Measurements from ENCODE around the gene RNF149. TPM values are rescaled to one million over a fixed set of nuclear protein-coding genes. Genes with fewer than 3 reads are reported as not detected.
"Not testable (repeated sequence)": the region's sequence is repeated elsewhere in the genome, so short reads cannot be mapped to it uniquely, and the experiment has no call there.

RNF149 gene
- total RNA-seq, 6 donors from 2014 or later = 104 to 202 (median 158) TPM

DNA sequence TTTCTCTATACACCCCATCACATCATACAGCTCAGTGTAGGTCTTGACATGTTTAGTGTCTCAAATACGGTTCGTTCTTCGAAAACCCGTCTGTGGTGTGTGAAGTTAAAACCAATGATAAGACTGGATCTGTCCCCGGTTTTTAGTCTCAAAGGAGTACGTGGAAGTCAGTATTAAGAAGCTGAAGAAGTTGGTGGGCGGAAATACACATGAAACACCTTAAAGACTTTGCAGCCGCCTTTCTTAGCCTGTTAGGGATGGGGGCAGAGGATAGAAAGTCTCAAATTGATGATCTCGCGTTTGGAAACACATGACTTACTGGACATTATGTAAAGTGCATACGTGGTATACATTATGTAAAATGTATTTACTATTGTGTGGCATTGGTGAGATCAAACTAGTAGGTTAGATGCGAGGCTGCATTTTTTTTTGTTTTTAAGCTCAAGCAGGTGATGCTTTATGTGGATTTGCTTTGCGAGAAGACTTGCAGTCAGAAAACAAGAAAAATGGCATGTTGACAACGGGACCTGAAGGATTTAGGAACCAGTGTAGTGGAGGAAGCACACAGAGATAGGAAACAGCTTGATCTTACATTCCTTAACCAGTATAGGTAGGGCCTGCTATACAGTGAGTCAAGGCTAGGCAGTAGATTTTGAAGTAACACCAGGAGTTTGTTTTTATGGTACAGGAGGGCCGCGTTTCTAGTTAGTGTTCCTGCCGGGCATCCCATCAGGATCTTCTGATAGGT, 54.6 kb downstream of the RNF149 start:
- TF ChIP-seq POLR2AphosphoS5 (IDR thresholded peaks at IDR 0.05) (no peak), EP300 (IDR thresholded peaks at IDR 0.05) (no peak), POLR2A (IDR thresholded peaks at IDR 0.05) (no peak)
- TF ChIP-seq, protein P1, sequence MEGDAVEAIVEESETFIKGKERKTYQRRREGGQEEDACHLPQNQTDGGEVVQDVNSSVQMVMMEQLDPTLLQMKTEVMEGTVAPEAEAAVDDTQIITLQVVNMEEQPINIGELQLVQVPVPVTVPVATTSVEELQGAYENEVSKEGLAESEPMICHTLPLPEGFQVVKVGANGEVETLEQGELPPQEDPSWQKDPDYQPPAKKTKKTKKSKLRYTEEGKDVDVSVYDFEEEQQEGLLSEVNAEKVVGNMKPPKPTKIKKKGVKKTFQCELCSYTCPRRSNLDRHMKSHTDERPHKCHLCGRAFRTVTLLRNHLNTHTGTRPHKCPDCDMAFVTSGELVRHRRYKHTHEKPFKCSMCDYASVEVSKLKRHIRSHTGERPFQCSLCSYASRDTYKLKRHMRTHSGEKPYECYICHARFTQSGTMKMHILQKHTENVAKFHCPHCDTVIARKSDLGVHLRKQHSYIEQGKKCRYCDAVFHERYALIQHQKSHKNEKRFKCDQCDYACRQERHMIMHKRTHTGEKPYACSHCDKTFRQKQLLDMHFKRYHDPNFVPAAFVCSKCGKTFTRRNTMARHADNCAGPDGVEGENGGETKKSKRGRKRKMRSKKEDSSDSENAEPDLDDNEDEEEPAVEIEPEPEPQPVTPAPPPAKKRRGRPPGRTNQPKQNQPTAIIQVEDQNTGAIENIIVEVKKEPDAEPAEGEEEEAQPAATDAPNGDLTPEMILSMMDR (IDR thresholded peaks at IDR 0.05) = no peak
- H3K36me3 ChIP-seq = peaks cover 0 to 17% (median under 1%) of the 10 kb centered on the region in 4 donors
- ATAC-seq (ENCODE audit: low FRiP score in 2 of 2) = no peak
- peak overlapping the region; percentile 77 to 95 (median 85) for H3K4me3 ChIP-seq
- no peaks in the 10 kb centered on the region for H3K27me3 ChIP-seq
- peak overlapping the region in 3 of 4 donors; percentile 93 to 99 (median 97) for H3K27ac ChIP-seq
- 25 to 28% methylated on average over 17 of the region's 17 CpGs for WGBS, 2 donors
- DNase-seq = no peak
- H3K4me1 ChIP-seq = peaks cover 26 to 38% (median 34%) of the 10 kb centered on the region in 4 donors
- no peaks in the 10 kb centered on the region for H3K9me3 ChIP-seq

DNA sequence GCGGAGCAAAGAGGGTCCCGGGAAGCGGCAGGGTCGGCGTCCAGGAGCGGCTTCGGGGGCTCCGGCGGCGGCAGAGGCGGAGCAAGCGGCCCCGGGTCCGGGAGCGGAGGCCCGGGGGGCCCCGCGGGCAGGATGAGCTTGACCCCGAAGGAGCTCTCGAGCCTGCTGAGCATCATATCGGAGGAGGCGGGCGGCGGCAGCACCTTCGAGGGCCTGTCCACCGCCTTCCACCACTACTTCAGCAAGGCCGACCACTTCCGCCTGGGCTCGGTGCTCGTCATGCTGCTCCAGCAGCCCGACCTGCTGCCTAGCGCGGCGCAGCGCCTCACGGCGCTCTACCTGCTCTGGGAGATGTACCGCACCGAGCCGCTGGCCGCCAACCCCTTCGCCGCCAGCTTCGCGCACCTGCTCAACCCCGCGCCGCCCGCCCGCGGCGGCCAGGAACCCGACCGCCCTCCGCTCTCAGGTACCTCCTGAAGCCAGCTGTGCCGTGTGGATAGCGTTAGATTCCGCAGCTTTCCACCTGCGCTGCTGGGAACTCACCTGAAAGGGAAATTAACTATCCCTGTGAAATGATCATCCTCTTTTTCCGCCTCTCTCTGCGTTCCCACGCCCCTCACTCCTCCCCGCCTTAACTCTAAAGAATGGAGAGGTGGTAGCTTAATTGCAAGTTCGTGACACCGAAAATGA, 55.3 kb downstream of the RNF149 start:
- ATAC-seq (ENCODE audit: low FRiP score in 2 of 2) (peak; percentile 81 to 82), DNase-seq (peak; percentile 79 to 94)
- Histone ChIP-seq H3K27me3 (no peaks in the 10 kb centered on the region), H3K4me1 (peaks cover 26 to 38% (median 34%) of the 10 kb centered on the region in 4 donors), H3K4me3 (peak overlapping the region; percentile 77 to 95 (median 85)), H3K36me3 (peaks cover 0 to 12% (median 0%) of the 10 kb centered on the region in 4 donors), H3K27ac (peak overlapping the region; percentile 93 to 99 (median 97)), H3K9me3 (no peaks in the 10 kb centered on the region)
- WGBS, 2 donors = 1% methylated on average over 24 to 33 of the region's 65 CpGs
- TF ChIP-seq POLR2A (IDR thresholded peaks at IDR 0.05) = peak in 1 of 4 donors; percentile 45
- no peak for TF ChIP-seq EP300 (IDR thresholded peaks at IDR 0.05)
- TF ChIP-seq, protein P1 (IDR thresholded peaks at IDR 0.05) = peak in 1 of 6 experiments; percentile 22
- no peak for TF ChIP-seq POLR2AphosphoS5 (IDR thresholded peaks at IDR 0.05)

DNA sequence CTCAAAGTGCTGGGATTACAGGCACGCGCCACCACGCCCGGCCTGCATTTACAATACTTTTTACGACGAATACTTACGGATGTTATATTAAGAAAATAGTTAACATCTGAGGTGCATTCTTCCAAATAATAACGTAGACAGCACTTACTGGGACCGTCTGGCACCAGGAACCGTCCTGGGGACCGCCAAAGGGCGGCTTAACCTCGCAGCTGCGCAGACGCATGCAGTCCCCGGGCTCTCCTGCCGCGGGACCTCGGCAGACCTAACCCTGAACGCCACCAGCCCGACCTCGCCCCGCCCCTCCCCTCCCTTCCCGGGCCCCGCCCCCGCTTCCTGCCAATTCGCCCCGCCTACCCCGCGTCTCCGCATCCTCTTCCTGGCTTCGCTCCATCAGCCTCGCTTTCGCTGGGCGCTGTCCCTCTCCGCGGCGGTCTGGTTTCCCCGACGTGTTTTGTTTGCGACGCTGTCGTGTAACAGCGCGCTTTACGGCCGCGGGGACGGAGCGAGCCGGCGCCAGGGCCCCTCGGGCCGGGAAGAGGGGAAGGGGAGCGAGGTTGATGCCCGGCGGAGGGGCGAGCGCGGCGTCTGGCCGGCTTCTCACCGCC, 56.0 kb downstream of the RNF149 start, which contains the start of gene CNOT11:
Gene CNOT11 (plus strand): TSS at position 479 of the 605 bp plus-strand sequence. CDS start 79 bp downstream, at position 558.
- Histone ChIP-seq H3K4me1 (peaks cover 26 to 38% (median 34%) of the 10 kb centered on the region in 4 donors), H3K9me3 (no peaks in the 10 kb centered on the region), H3K27ac (peak within 1 kb of the TSS; percentile 93 to 99 (median 97)), H3K4me3 (peak within 1 kb of the TSS; percentile 77 to 95 (median 85)), H3K27me3 (no peaks in the 10 kb centered on the region), H3K36me3 (peaks cover 0 to 7% (median 0%) of the 10 kb centered on the region in 4 donors)
- DNase-seq (peak; percentile 98 to 99), ATAC-seq (ENCODE audit: low FRiP score in 2 of 2) (peak; percentile 96 to 97)
- WGBS, 2 donors = 0 to 1% methylated on average over 31 to 45 of the region's 63 CpGs
- TF ChIP-seq POLR2A (IDR thresholded peaks at IDR 0.05) (peak in 2 of 4 donors; percentile 12 to 91), POLR2AphosphoS5 (IDR thresholded peaks at IDR 0.05) (peak; percentile 88 to 96), EP300 (IDR thresholded peaks at IDR 0.05) (peak in 1 of 4 donors; percentile 28)
- TF ChIP-seq, protein P1 (IDR thresholded peaks at IDR 0.05) = peak in 3 of 6 experiments; percentile 0 to 19 (median 9)

DNA sequence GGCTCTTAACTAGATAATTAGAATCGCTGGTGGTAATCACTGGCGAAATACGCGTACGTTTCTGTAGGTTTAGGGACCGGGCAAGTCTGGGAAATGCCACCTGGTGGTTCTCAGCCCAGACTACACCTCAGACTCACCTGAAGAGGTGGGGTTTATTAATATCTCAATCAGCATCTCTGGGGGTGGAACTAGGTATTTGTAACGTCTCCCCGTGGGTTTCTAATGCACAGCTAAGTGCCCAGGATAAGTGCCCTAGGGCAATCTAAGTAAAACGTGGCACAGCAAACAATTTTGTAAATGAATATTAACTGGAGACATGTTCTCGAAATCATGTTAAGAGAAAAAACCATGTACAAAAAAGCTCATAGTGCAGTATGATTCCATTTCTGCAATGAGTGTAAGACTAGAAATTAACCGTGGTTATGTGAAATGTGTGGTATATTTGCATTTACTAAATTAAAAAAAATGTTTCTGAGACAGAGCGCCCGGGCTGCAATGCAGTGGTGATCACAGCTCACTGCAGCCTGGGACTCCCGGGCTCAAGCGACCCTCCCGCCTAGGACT, 56.6 kb downstream of the RNF149 start:
- Histone ChIP-seq H3K9me3 (no peaks in the 10 kb centered on the region), H3K27ac (peak overlapping the region; percentile 93 to 99 (median 97)), H3K36me3 (peaks cover 0 to 7% (median 0%) of the 10 kb centered on the region in 4 donors), H3K4me3 (peak overlapping the region; percentile 40 to 95 (median 84)), H3K4me1 (peaks cover 26 to 38% (median 34%) of the 10 kb centered on the region in 4 donors), H3K27me3 (no peaks in the 10 kb centered on the region)
- ATAC-seq (ENCODE audit: low FRiP score in 2 of 2) (peak; percentile 69 to 75), DNase-seq (peak in 1 of 2 donors; percentile 62)
- WGBS, 2 donors = 30 to 37% methylated on average over 16 of the region's 16 CpGs
- TF ChIP-seq, protein P1 (IDR thresholded peaks at IDR 0.05) = peak in 4 of 6 experiments; percentile 15 to 49 (median 24)
- TF ChIP-seq POLR2A (IDR thresholded peaks at IDR 0.05) = no peak
- no peak for TF ChIP-seq POLR2AphosphoS5 (IDR thresholded peaks at IDR 0.05)
- TF ChIP-seq EP300 (IDR thresholded peaks at IDR 0.05) = no peak

DNA sequence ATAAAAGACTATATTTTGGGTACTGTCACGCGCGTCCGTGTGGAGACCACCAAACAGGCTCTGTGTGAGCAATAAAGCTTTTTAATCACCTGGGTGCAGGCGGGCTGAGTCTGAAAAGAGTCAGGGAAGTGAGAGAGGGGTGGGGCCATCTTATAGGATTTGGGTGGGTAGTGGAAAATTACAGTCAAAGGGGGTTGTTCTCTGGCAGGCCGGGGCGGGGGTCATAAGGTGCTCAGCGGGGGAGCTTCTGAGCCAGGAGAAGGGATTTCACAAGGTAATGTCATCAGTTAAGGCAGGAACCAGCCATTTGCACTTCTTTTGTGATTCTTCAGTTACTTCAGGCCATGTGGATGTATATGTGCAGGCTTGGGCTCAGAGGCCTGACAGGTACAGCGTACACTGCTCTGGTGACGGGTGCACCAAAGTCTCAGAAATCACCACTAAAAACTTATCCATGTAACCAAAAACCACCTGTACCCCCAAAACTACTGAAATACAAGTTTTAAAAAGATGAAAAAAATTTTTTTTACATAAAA, 57.2 kb downstream of the RNF149 start:
- Histone ChIP-seq H3K27ac (peak overlapping the region in 2 of 4 donors; percentile 97), H3K4me1 (peaks cover 26 to 38% (median 34%) of the 10 kb centered on the region in 4 donors), H3K4me3 (peak overlapping the region in 1 of 4 donors; percentile 91)
- not testable (repeated sequence) for DNase-seq; H3K9me3 ChIP-seq; H3K27me3 ChIP-seq; ATAC-seq (ENCODE audit: low FRiP score in 2 of 2); H3K36me3 ChIP-seq
- 77 to 91% methylated on average over 10 of the region's 10 CpGs for WGBS, 2 donors
